Activated CD4-positive, alpha-beta T cell treated with anti-CD3 and anti-CD28 coated beads for 36 hours (primary cell): ENCODE measurements around the gene MYRIP. TPM values are rescaled to one million over a fixed set of nuclear protein-coding genes. Genes with fewer than 3 reads are reported as not detected.

Source experiments
- ATAC-seq: fragments of 200-7000 bp; cut with Tn5 transposase; one replicate; pipeline ENCODE4 v1.10.0; 2021; ENCODE audit warnings: mild to moderate bottlenecking, moderate library complexity
- CTCF ChIA-PET: fragments of 350-600 bp; sonication (Branson Sonifier 250); formaldehyde crosslinking; loops from one replicate; lab custom pipeline; 2021; ENCODE audit warnings: antibody characterized with exemption; lab: Charles Lee
- POLR2A ChIA-PET: fragments of 350-600 bp; sonication (Branson Sonifier 250); formaldehyde crosslinking; loops from one replicate; lab custom pipeline; 2021; ENCODE audit warnings: antibody characterized with exemption, inconsistent platforms; lab: Charles Lee
- DNase-seq: peaks from one replicate; pipeline ENCODE4 v3.0.0-alpha.2; 2020
- H3K27ac Mint-ChIP-seq: one replicate; pipeline ENCODE4 v1.8.0; 2021; ENCODE audit warnings: mixed read lengths
- H3K27me3 Mint-ChIP-seq: one replicate; pipeline ENCODE4 v1.8.0; 2021; ENCODE audit warnings: mixed read lengths
- H3K36me3 Mint-ChIP-seq: one replicate; pipeline ENCODE4 v1.8.0; 2021; ENCODE audit warnings: low read depth, mixed read lengths
- H3K4me1 Mint-ChIP-seq: one replicate; pipeline ENCODE4 v1.8.0; 2021; ENCODE audit warnings: mixed read lengths
- H3K4me3 Mint-ChIP-seq: one replicate; pipeline ENCODE4 v1.8.0; 2021; ENCODE audit warnings: mild to moderate bottlenecking, moderate library complexity, mixed read lengths
- H3K9me3 Mint-ChIP-seq: one replicate; pipeline ENCODE4 v1.8.0; 2021; ENCODE audit warnings: low read depth, mixed read lengths
- intact Hi-C, 2 experiments: fragments of 100-400 bp; cut with DNase I in 1 of 2; cut with micrococcal nuclease in 1 of 2; formaldehyde crosslinking; loops; one replicate each; pipeline versions ENCODE4 v1.14.2 to v1.15.1; 2022 to 2024; cut with DNase I, micrococcal nuclease
- total RNA-seq, 2 experiments: library from RNA; stranded (reverse); gene quantifications; one replicate each; pipeline ENCODE4 v1.2.3, GENCODE V29; 2021

MYRIP gene
- total RNA-seq, 2 experiments from 2014 or later: not detected

GRCh38 chr3:40046149-40046548 lies 236.7 kb downstream of the MYRIP start:
- ATAC-seq (no peak), DNase-seq (no peak)
- Mint-ChIP-seq H3K27ac (no peak overlapping the region), H3K36me3 (no peaks in the 10 kb centered on the region), H3K27me3 (no peaks in the 10 kb centered on the region), H3K9me3 (no peaks in the 10 kb centered on the region), H3K4me3 (no peak overlapping the region), H3K4me1 (no peaks in the 10 kb centered on the region)
- POLR2A ChIA-PET: no interaction called here
- intact Hi-C loops: no loop called here
- CTCF ChIA-PET: no interaction called here

GRCh38 chr3:40047406-40047805 lies 238.0 kb downstream of the MYRIP start:
- Mint-ChIP-seq H3K9me3 (no peaks in the 10 kb centered on the region), H3K27ac (no peak overlapping the region), H3K27me3 (peaks cover 3% of the 10 kb centered on the region), H3K4me3 (no peak overlapping the region), H3K4me1 (no peaks in the 10 kb centered on the region), H3K36me3 (no peaks in the 10 kb centered on the region)
- CTCF ChIA-PET: no interaction called here
- intact Hi-C loops: no loop called here
- ATAC-seq (no peak), DNase-seq (no peak)
- POLR2A ChIA-PET: no interaction called here

- no peaks in the 10 kb centered on the region for H3K9me3 Mint-ChIP-seq
- intact Hi-C loops: no loop called here
- CTCF ChIA-PET: no interaction called here
Observed at GRCh38 chr3:40053663-40054062, 244.3 kb downstream of the MYRIP start.

GRCh38 chr3:40054568-40055222 lies 245.3 kb downstream of the MYRIP start:
- Mint-ChIP-seq H3K9me3 (no peaks in the 10 kb centered on the region), H3K27ac (no peak overlapping the region), H3K27me3 (peaks cover 5% of the 10 kb centered on the region), H3K4me1 (no peaks in the 10 kb centered on the region), H3K4me3 (no peak overlapping the region), H3K36me3 (peaks cover 2% of the 10 kb centered on the region)
- ATAC-seq: no peak
- intact Hi-C loops: no loop called here
- ChIA-PET CTCF (no interaction called here), POLR2A (no interaction called here)
- no peak for DNase-seq

More at GRCh38 chr3:40053663-40054062, 244.3 kb downstream of the MYRIP start:
- no peaks in the 10 kb centered on the region for H3K4me1 Mint-ChIP-seq
- no peak overlapping the region for H3K27ac Mint-ChIP-seq
- ATAC-seq: no peak
- no peak overlapping the region for H3K4me3 Mint-ChIP-seq
- H3K36me3 Mint-ChIP-seq: peaks cover 2% of the 10 kb centered on the region
- no peak for DNase-seq
- H3K27me3 Mint-ChIP-seq: peaks cover 5% of the 10 kb centered on the region
- POLR2A ChIA-PET: no interaction called here

GRCh38 chr3:40055361-40055760 lies 246.0 kb downstream of the MYRIP start:
- H3K27ac Mint-ChIP-seq: no peak overlapping the region
- intact Hi-C loops: no loop called here
- H3K9me3 Mint-ChIP-seq: no peaks in the 10 kb centered on the region
- DNase-seq: no peak
- no peak for ATAC-seq
- H3K36me3 Mint-ChIP-seq: peaks cover 2% of the 10 kb centered on the region
- H3K4me1 Mint-ChIP-seq: no peaks in the 10 kb centered on the region
- no peak overlapping the region for H3K4me3 Mint-ChIP-seq
- POLR2A ChIA-PET: no interaction called here
- CTCF ChIA-PET: no interaction called here
- H3K27me3 Mint-ChIP-seq: peaks cover 5% of the 10 kb centered on the region

- no peak overlapping the region for H3K4me3 Mint-ChIP-seq
- DNase-seq: no peak
- intact Hi-C loops: no loop called here
- no peaks in the 10 kb centered on the region for H3K4me1 Mint-ChIP-seq
- no peaks in the 10 kb centered on the region for H3K9me3 Mint-ChIP-seq
- H3K36me3 Mint-ChIP-seq: peaks cover 2% of the 10 kb centered on the region
- no peak overlapping the region for H3K27ac Mint-ChIP-seq
- CTCF ChIA-PET: interaction anchor here (0.6 to 0.7 kb wide), 2 partner anchors 235 to 609 kb away, joined by 3 read pairs; no protein-coding TSS in a partner anchor
- peaks cover 5% of the 10 kb centered on the region for H3K27me3 Mint-ChIP-seq
- POLR2A ChIA-PET: no interaction called here
- ATAC-seq: no peak
Observed at GRCh38 chr3:40055956-40056355, 246.5 kb downstream of the MYRIP start.

- POLR2A ChIA-PET: no interaction called here
- DNase-seq (no peak), ATAC-seq (no peak)
- Mint-ChIP-seq H3K36me3 (peaks cover 2% of the 10 kb centered on the region), H3K27me3 (peaks cover 6% of the 10 kb centered on the region), H3K4me1 (no peaks in the 10 kb centered on the region), H3K4me3 (no peak overlapping the region), H3K27ac (no peak overlapping the region), H3K9me3 (no peaks in the 10 kb centered on the region)
- CTCF ChIA-PET: no interaction called here
- intact Hi-C loops: no loop called here
Observed at GRCh38 chr3:40057077-40057476, 247.7 kb downstream of the MYRIP start.

- intact Hi-C loops: no loop called here
- no peak overlapping the region for H3K4me3 Mint-ChIP-seq
- no peak overlapping the region for H3K27ac Mint-ChIP-seq
- ChIA-PET POLR2A (no interaction called here), CTCF (no interaction called here)
- H3K4me1 Mint-ChIP-seq: no peaks in the 10 kb centered on the region
- H3K27me3 Mint-ChIP-seq: peaks cover 5% of the 10 kb centered on the region
- H3K9me3 Mint-ChIP-seq: no peaks in the 10 kb centered on the region
- no peak for DNase-seq
- H3K36me3 Mint-ChIP-seq: peaks cover 2% of the 10 kb centered on the region
- no peak for ATAC-seq
Observed at GRCh38 chr3:40057786-40058185, 248.4 kb downstream of the MYRIP start.

- no peaks in the 10 kb centered on the region for H3K4me1 Mint-ChIP-seq
- peaks cover 2% of the 10 kb centered on the region for H3K27me3 Mint-ChIP-seq
- DNase-seq: no peak
- no peaks in the 10 kb centered on the region for H3K9me3 Mint-ChIP-seq
- intact Hi-C loops: no loop called here
- no peak overlapping the region for H3K4me3 Mint-ChIP-seq
- ATAC-seq: no peak
- no peak overlapping the region for H3K27ac Mint-ChIP-seq
- ChIA-PET POLR2A (no interaction called here), CTCF (no interaction called here)
- H3K36me3 Mint-ChIP-seq: no peaks in the 10 kb centered on the region
Observed at GRCh38 chr3:40068636-40069035, 259.2 kb downstream of the MYRIP start.

- intact Hi-C loops: no loop called here
- no peaks in the 10 kb centered on the region for H3K36me3 Mint-ChIP-seq
- CTCF ChIA-PET: interaction anchor here (0.5 kb wide), 1 partner anchor 316 kb away, joined by 3 read pairs; no protein-coding TSS in a partner anchor
- peaks cover 2% of the 10 kb centered on the region for H3K27me3 Mint-ChIP-seq
- ATAC-seq: no peak
- H3K9me3 Mint-ChIP-seq: no peaks in the 10 kb centered on the region
- no peak overlapping the region for H3K4me3 Mint-ChIP-seq
- no peak overlapping the region for H3K27ac Mint-ChIP-seq
- H3K4me1 Mint-ChIP-seq: no peaks in the 10 kb centered on the region
- POLR2A ChIA-PET: no interaction called here
- no peak for DNase-seq
Observed at GRCh38 chr3:40070816-40071215, 261.4 kb downstream of the MYRIP start.

GRCh38 chr3:40071683-40072238 lies 262.4 kb downstream of the MYRIP start:
- Mint-ChIP-seq H3K4me1 (no peaks in the 10 kb centered on the region), H3K27ac (no peak overlapping the region), H3K4me3 (no peak overlapping the region), H3K27me3 (peaks cover 5% of the 10 kb centered on the region), H3K9me3 (no peaks in the 10 kb centered on the region), H3K36me3 (no peaks in the 10 kb centered on the region)
- ChIA-PET POLR2A (no interaction called here), CTCF (no interaction called here)
- ATAC-seq (no peak), DNase-seq (no peak)
- intact Hi-C loops: no loop called here

GRCh38 chr3:40073310-40074007 lies 264.1 kb downstream of the MYRIP start:
- DNase-seq: no peak
- Mint-ChIP-seq H3K36me3 (no peaks in the 10 kb centered on the region), H3K27ac (no peak overlapping the region), H3K9me3 (no peaks in the 10 kb centered on the region), H3K4me1 (no peaks in the 10 kb centered on the region), H3K4me3 (no peak overlapping the region), H3K27me3 (peaks cover 5% of the 10 kb centered on the region)
- POLR2A ChIA-PET: no interaction called here
- intact Hi-C loops: no loop called here
- ATAC-seq: no peak
- CTCF ChIA-PET: interaction anchor here (0.6 kb wide), 1 partner anchor 172 kb away, joined by 3 read pairs; no protein-coding TSS in a partner anchor
